ENCODE results near the gene CYP4F2.

DNA sequence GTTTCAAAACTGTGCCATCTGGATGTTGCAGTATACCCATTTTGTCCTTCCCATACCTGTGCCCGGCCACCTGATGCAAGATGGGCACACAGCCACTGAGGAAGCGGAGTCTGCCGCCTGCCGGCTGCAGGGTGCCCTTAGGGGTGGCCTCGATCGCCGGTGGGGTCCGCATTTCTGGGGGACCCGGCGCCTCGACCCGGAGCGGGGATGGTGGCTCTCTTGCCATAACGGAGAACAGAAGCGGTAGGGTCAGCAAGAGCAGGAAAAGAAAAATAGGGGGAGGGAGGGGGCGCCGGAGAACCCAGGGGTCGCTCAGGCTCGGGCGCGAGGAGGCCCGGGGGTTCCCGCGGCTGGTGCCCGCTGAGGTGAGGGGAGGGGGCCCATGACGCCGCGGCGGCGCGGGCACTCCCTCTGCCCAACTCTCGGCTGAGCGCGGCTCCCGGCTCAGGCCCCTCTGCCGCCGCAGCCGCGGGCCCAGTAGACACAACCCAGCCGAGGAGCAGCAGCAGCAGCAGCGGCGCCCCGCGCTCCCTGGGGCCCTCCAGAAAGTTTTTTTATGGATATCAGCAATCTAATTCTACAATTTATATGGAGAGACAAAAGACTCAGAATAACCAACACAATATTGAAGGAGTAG is 13.8 kb upstream of the CYP4F2 start:
- TF ChIP-seq RAD21 (IDR thresholded peaks at IDR 0.05; ENCODE audit: low read depth) (no peak), EP300 (IDR thresholded peaks at IDR 0.05; ENCODE audit: borderline replicate concordance) (no peak), CREB1 (IDR thresholded peaks at IDR 0.05; ENCODE audit: low read depth) (no peak)

All from Ishikawa (cell line).